Measurements from ENCODE around the gene ALDH1B1. TPM values are rescaled to one million over a fixed set of nuclear protein-coding genes. Genes with fewer than 3 reads are reported as not detected.

Gene ALDH1B1
- total RNA-seq, 1 experiment from 2014 or later = 10.4 TPM

DNA sequence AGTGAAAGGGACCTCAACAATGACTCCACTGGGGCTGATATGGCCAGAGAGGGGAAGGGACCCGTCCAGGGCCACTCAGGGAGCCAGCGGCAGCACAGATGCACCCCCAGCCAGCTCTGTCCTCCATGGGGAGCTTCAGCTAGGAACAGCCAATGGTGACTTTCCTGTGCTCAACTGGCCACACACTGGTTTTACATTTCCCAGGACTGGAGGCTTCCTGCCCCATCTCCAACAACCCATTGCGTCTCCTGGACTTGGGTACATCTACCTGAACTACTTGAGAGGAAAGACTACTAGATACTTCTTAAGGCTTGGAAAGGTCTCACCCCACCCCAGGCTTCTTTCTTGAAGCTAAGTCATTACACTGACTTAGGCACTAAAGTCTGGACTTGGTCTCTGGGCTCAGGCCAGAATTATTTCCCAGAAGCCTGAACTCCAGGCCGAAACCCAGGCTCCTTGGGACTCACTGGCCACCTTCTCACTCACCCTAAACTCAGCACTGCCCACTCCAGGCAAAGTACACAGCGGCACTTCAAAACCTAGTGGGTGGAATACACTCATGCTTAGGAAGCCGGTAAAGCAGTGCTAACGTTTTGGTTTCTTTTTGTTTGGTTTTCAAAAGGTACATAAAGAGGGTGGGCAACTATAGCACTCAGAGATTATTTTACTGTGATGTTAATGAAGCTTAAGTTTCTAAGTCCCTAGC is 30.2 kb downstream of the ALDH1B1 start:
- peaks cover 14% of the 10 kb centered on the region for H3K27me3 ChIP-seq (replicated peaks)
- H3K9me3 ChIP-seq (replicated peaks) = no peaks in the 10 kb centered on the region
- H3K27ac ChIP-seq = no peak overlapping the region
- peaks cover 8% of the 10 kb centered on the region for H3K4me1 ChIP-seq (replicated peaks)
- no peaks in the 10 kb centered on the region for H3K36me3 ChIP-seq
- H3K4me3 ChIP-seq = no peak overlapping the region
- DNase-seq (ENCODE audit: low read depth in 1 of 2, low spot score in 2 of 2) = no peak

GRCh38 chr9:38423273-38423972 is 30.9 kb downstream of the ALDH1B1 start:
- no peak overlapping the region for H3K27ac ChIP-seq
- no peaks in the 10 kb centered on the region for H3K36me3 ChIP-seq
- peaks cover 8% of the 10 kb centered on the region for H3K4me1 ChIP-seq (replicated peaks)
- H3K9me3 ChIP-seq (replicated peaks) = no peaks in the 10 kb centered on the region
- no peak overlapping the region for H3K4me3 ChIP-seq
- DNase-seq (ENCODE audit: low read depth in 1 of 2, low spot score in 2 of 2) = no peak
- peaks cover 14% of the 10 kb centered on the region for H3K27me3 ChIP-seq (replicated peaks)

- Histone ChIP-seq H3K4me3 (peak within 1 kb of the TSS; percentile 27), H3K27ac (no peak within 1 kb of the TSS), H3K27me3 (replicated peaks) (peaks cover 14% of the 10 kb centered on the region), H3K36me3 (no peaks in the 10 kb centered on the region), H3K9me3 (replicated peaks) (no peaks in the 10 kb centered on the region), H3K4me1 (replicated peaks) (peaks cover 8% of the 10 kb centered on the region)
- no peak for DNase-seq (ENCODE audit: low read depth in 1 of 2, low spot score in 2 of 2)
Observed at GRCh38 chr9:38423973-38424843, 31.7 kb downstream of the ALDH1B1 start, which contains the start of gene IGFBPL1. Gene IGFBPL1, minus strand, starts transcription at chr9:38424454. Its CDS starts 30 bp downstream, at chr9:38424424.

DNA sequence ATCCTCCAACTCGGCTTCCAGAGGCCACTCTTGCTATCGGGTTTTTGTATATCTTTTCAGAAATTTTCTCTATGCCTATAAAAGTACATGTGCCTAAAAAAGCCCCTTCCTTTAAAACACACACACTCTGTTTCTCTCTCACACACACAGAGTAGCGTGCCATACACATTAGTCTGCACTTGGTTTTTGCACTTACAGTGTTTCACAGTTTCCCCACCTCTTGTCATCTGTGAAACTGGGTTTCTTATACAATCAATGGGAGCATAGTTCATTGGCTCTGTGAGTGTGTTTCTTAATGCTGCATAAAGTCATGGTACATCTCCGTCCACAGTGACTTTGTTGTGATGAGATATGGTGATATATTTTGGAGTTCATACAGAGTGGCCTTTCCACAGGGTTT is 32.4 kb downstream of the ALDH1B1 start:
- Histone ChIP-seq H3K36me3 (no peaks in the 10 kb centered on the region), H3K4me3 (no peak overlapping the region), H3K27me3 (replicated peaks) (peaks cover 14% of the 10 kb centered on the region), H3K9me3 (replicated peaks) (no peaks in the 10 kb centered on the region), H3K4me1 (replicated peaks) (peaks cover 8% of the 10 kb centered on the region), H3K27ac (no peak overlapping the region)
- no peak for DNase-seq (ENCODE audit: low read depth in 1 of 2, low spot score in 2 of 2)

DNA sequence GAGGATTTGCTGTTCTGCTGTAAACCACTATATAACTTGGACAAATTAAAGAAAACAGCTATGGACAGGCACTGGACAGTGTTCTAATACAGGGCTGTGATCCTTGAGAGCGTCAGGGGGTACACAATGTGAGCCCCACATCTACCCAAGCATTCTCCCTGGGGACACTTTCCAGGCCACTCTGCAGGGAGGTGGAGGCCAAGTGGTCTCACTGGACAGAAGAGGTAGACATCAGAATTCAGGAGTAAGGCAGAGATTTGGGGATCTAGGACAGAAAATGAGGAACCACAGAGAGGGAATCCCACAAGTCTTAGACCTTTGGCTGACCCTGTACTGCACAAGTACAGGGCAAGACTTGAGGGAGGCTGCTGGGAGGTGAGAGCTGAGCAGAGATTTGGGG is 35.6 kb downstream of the ALDH1B1 start:
- H3K4me1 ChIP-seq (replicated peaks) = peaks cover 8% of the 10 kb centered on the region
- no peak overlapping the region for H3K4me3 ChIP-seq
- no peak for DNase-seq (ENCODE audit: low read depth in 1 of 2, low spot score in 2 of 2)
- H3K36me3 ChIP-seq = no peaks in the 10 kb centered on the region
- no peaks in the 10 kb centered on the region for H3K9me3 ChIP-seq (replicated peaks)
- H3K27me3 ChIP-seq (replicated peaks) = peaks cover 14% of the 10 kb centered on the region
- H3K27ac ChIP-seq = no peak overlapping the region

GRCh38 chr9:38431116-38431515 is 38.6 kb downstream of the ALDH1B1 start:
- H3K4me3 ChIP-seq = no peak overlapping the region
- H3K27ac ChIP-seq = no peak overlapping the region
- no peaks in the 10 kb centered on the region for H3K36me3 ChIP-seq
- no peaks in the 10 kb centered on the region; the same call in 1 of the 2 replicates for H3K4me1 ChIP-seq (replicated peaks)
- H3K27me3 ChIP-seq (replicated peaks) = no peaks in the 10 kb centered on the region
- H3K9me3 ChIP-seq (replicated peaks) = no peaks in the 10 kb centered on the region
- DNase-seq (ENCODE audit: low read depth in 1 of 2, low spot score in 2 of 2) = no peak

DNA sequence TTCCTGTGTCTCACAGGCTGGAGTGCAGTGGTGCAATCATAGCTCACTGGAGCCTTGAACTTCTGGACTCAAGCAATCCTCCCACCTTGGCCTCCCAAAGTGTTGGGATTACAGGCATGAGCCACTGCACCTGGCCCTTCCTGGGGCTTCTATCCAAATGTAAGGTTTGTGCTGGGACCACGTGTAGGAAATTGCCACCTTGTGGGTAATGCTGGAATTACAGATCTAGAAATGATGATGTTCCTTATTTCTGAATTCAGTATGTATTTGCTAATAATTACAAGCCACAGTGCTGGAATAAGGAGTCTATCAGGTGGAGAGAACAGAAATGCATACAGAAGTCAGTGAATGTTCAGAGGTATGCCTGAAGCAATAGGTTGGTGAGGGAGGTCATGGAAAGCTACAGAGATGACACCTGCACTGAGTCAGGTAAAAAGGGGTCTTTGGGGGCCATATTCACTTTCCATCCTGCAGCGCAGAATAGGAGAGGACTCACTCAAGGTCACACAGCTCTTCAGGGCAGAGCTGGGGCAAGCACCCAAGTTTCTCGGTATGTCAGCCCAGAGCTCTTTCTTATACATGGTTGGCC is 40.5 kb downstream of the ALDH1B1 start:
- no peak overlapping the region for H3K27ac ChIP-seq
- no peaks in the 10 kb centered on the region for H3K9me3 ChIP-seq (replicated peaks)
- H3K4me1 ChIP-seq (replicated peaks) = peaks cover 10% of the 10 kb centered on the region
- H3K4me3 ChIP-seq = no peak overlapping the region
- no peaks in the 10 kb centered on the region for H3K27me3 ChIP-seq (replicated peaks)
- H3K36me3 ChIP-seq = no peaks in the 10 kb centered on the region
- no peak for DNase-seq (ENCODE audit: low read depth in 1 of 2, low spot score in 2 of 2)

- Histone ChIP-seq H3K27ac (no peak overlapping the region), H3K27me3 (replicated peaks) (no peaks in the 10 kb centered on the region), H3K36me3 (no peaks in the 10 kb centered on the region), H3K4me1 (replicated peaks) (peaks cover 10% of the 10 kb centered on the region), H3K4me3 (no peak overlapping the region), H3K9me3 (replicated peaks) (no peaks in the 10 kb centered on the region)
- no peak for DNase-seq (ENCODE audit: low read depth in 1 of 2, low spot score in 2 of 2)
Observed at GRCh38 chr9:38434365-38434764, 41.9 kb downstream of the ALDH1B1 start.

GRCh38 chr9:38434853-38435252 is 42.4 kb downstream of the ALDH1B1 start:
- Histone ChIP-seq H3K27me3 (replicated peaks) (no peaks in the 10 kb centered on the region), H3K4me1 (replicated peaks) (peaks cover 10% of the 10 kb centered on the region), H3K27ac (no peak overlapping the region), H3K4me3 (no peak overlapping the region), H3K9me3 (replicated peaks) (no peaks in the 10 kb centered on the region), H3K36me3 (no peaks in the 10 kb centered on the region)
- no peak for DNase-seq (ENCODE audit: low read depth in 1 of 2, low spot score in 2 of 2)

- Histone ChIP-seq H3K27me3 (replicated peaks) (no peaks in the 10 kb centered on the region), H3K4me3 (no peak overlapping the region), H3K9me3 (replicated peaks) (no peaks in the 10 kb centered on the region), H3K36me3 (no peaks in the 10 kb centered on the region), H3K27ac (no peak overlapping the region), H3K4me1 (replicated peaks) (peaks cover 10% of the 10 kb centered on the region)
- peak in 1 of 2 experiments; percentile 13 for DNase-seq (ENCODE audit: low read depth in 1 of 2, low spot score in 2 of 2)
Observed at GRCh38 chr9:38435521-38435920, 43.0 kb downstream of the ALDH1B1 start.

DNA sequence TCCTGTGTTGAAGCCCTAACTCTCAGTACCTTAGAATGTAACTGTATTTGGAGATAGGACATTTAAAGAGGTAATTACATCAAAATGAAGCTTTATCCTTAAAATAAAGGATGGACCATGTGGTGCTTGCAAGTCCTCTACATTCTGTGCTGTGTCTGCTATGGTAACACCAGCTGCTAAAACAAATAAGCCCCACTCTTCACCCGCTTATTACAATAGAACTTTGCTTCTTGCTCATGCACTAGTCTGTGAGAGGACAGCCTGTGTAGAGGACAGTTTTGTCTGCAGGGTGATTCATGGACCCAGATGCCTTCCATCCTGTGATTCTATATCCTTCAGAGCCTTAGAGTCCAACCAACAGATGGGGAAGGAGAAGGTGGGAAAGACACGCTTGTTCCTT is 44.2 kb downstream of the ALDH1B1 start:
- Histone ChIP-seq H3K27me3 (replicated peaks) (no peaks in the 10 kb centered on the region), H3K9me3 (replicated peaks) (no peaks in the 10 kb centered on the region), H3K4me3 (no peak overlapping the region), H3K36me3 (no peaks in the 10 kb centered on the region), H3K27ac (no peak overlapping the region), H3K4me1 (replicated peaks) (peaks cover 10% of the 10 kb centered on the region)
- DNase-seq (ENCODE audit: low read depth in 1 of 2, low spot score in 2 of 2) = no peak

- Histone ChIP-seq H3K4me1 (replicated peaks) (peaks cover 10% of the 10 kb centered on the region), H3K36me3 (no peaks in the 10 kb centered on the region), H3K4me3 (no peak overlapping the region), H3K9me3 (replicated peaks) (no peaks in the 10 kb centered on the region), H3K27me3 (replicated peaks) (no peaks in the 10 kb centered on the region), H3K27ac (peak overlapping the region; percentile 58; the same call in 1 of the 2 replicates)
- DNase-seq (ENCODE audit: low read depth in 1 of 2, low spot score in 2 of 2) = peak in 1 of 2 experiments; percentile 41
Observed at GRCh38 chr9:38437193-38437823, 44.8 kb downstream of the ALDH1B1 start.

DNA sequence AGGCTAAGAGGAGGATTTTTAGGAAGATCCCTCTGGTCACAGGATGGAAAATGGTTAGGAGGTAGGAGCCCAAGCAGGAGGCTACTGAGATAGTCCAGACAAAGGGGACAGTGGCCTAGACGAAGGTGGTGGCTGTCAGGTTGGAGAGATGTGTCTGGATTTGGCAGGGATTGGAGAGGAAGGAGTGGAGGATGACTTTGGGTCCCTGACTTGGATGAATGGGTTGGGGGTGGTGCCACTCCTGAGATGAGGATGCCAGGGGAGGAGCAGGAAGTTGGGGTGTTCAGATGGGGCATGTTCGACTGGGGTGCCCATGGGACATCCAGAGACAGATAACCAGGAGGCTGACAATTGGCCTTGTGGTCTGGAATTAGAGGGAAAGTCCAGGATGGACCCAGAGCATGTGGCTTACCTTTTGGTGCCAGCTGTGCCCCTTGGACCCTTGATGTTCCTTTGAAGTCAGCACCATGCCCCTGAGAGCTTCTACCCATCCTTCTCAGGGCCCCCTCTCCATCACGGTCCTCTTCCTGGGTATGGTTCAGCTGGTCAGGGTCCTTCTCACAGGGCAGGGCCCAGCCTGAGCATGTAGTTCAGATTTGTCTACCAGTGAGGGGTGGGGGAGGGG is 46.9 kb downstream of the ALDH1B1 start:
- no peaks in the 10 kb centered on the region for H3K27me3 ChIP-seq (replicated peaks)
- H3K27ac ChIP-seq = no peak overlapping the region
- no peaks in the 10 kb centered on the region for H3K9me3 ChIP-seq (replicated peaks)
- DNase-seq (ENCODE audit: low read depth in 1 of 2, low spot score in 2 of 2) = no peak
- H3K4me1 ChIP-seq (replicated peaks) = peaks cover 21% of the 10 kb centered on the region
- no peak overlapping the region for H3K4me3 ChIP-seq
- H3K36me3 ChIP-seq = no peaks in the 10 kb centered on the region
